NCI-H345 (cell line): Measurements from ENCODE around the gene P4HB.
A peak's percentile ranks its signal among the peaks of the same experiment; 100 is the strongest.
"Not testable (repeated sequence)": the region's sequence is repeated elsewhere in the genome, so short reads cannot be mapped to it uniquely, and the experiment has no call there.

ENCODE experiments used
- DNase-seq: peaks from one replicate; lab custom pipeline; 2025; lab: John Stamatoyannopoulos, UW

Gene P4HB

DNA sequence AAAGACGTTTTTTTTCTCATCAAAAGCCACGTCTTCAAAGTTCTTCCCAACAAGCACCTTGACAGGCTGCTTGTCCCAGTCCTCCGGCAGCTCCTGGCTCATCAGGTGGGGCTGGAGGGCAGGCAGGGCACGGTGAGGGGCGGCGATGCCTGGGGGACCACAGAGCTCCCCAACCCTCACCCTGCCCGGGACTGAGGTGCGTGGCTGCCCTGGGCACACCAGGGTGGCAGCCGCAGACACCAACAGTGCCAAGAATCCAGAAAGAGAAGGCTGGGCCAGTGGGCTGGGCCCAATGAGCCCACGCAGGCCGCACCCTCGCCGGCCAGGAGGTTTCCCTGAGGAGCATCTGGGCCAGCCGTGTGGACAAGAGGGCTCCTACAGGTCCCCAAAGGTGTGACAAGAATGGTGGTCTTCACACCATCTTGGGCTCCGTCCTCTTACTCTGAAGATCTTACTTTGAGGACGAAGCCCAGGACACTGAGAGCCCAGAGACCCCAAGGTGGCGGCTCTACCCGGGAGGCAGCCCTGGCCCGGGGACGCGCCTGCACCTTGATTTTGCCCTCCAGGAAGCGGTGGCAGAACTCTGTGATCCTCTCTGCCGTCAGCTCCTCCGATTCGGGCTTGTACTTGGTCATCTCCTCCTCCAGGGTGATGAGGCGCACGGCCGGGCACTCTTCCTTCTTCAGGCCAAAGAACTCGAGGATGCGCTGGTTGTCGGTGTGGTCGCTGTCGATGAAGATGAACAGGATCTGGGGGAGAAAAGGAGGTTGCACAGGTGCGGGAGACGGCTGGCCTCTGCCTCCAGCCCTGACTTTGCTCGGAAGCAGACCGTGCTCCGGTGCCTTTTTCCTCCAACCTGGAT, 14.2 kb downstream of the P4HB start:
- no peak for DNase-seq

DNA sequence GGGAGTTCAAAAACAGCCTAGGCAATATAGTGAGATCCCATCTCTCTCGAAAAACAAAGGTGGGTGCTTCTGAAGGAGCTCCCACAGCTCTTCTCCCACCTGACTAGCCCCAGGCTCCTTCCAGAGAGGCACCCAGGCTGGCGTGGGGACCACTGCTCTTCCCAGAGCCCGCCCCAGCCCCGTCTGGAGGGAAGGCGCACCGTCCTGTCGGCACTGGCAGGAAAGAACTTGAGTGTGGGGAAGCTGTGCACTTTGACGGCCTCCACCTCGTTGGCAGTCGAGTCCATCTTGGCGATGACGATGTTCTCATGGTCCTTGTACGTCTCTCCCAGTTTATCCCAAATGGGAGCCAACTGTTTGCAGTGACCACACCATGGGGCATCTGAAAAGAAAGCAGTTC, 15.0 kb downstream of the P4HB start:
- no peak for DNase-seq

DNA sequence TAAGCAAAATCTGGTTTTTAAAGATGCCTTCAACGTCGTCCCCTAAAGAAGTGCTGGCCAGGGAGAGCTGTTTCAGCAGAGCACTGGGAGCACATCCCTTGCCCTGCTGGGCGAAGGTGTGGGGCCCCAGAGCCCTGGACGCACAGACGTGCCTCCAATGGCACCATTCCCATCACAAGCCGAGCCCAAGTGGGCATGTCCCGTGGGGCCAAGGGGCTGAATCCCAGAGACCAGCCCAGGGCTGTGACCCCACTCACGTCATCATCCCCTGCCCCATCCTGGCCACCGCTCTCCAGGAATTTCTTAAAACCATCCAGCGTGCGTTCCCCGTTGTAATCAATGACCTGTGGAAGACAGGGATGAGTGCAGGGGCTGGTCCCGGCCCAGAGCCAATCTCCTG, 15.4 kb downstream of the P4HB start:
- no peak for DNase-seq

DNA sequence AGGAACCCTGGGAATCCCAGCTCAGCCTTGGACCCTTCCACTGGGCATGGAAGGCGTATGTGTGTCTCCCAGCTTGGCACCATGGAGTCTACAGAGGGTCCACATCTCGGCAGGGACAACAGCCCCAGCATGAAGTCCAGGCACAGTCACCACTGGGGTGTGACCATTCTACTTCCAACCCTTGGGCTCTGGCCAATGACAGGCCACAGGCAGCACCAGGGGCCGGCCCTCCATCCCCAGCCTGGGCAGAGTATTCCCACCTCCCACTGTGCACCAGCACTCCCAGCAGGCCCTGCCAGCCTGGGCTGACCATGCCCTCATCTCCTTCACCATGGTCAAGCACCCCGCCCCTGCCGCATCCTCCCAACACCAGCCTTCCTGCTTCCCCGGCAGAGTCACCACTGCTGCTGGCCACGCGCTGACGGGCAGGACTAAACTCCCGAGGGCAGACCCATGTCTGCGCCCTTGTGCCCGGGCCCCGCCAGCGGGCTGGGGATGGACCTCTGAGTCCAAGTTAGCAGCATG, 15.9 kb downstream of the P4HB start:
- no peak for DNase-seq

DNA sequence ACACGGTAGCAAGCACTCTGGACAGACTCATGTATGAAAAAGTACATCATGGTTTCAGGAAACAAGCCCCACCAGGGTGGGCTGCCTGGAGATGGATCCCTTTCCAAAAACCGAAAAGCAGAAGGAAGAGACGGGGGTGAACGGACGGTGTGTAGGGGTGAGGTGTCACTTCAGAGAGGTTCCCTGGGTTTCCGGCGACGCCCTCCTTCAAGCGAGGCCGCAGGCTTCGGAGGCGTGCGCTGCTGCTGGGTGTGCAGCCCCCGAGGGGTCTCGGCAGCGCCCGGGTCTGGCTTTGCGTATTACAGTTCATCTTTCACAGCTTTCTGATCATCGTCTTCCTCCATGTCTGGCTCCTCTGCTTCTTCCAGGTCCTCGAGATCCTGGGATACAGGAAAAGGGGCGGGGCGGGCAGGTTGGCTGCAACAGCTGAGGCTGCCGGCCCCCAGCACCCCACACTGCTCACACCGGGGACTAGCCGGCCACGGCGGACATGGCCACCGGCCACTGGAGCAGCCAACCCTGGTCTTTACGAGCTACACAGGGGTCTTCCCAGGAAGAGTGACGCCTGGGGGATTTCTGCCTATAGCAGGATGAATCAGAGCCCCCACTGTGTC, 16.5 kb downstream of the P4HB start:
- DNase-seq: no peak

DNA sequence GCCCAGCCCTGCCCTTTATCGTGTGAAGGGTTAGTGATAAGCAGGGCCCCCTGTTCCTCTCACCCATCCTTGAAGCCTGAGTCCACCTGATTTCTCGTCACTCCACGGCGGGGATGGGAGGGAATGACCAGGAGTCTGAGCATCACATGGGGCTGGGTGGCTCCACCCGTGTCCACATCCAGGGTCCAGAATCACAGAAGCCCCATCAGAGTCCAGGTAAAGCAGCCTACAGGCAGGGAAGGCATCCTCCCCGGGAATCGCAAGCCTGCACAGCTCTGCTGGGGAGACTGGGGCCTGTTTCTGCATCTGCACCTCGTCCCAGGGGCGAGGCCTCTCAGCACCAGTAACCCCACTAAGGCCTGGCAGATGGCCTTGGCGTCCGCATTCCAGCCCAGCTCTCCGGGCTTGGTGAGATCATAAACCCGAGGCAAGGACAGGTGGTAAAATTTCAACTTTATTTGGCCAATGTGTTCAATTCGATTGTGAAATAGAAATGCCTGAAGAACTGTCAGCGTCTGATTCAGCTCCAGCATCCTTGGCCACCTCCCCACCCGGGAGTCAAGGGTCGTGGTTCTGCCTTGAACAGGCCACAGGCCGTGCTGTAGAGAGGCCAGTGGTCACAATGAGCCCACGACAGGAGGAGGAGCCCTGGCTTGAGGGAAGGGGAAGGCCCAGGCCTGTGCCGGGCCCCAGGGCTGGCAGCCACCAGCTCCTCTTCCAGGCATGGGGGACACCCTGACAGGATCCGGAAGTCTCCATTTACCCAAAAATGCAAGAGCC, 17.4 kb downstream of the P4HB start:
- DNase-seq: no peak

DNA sequence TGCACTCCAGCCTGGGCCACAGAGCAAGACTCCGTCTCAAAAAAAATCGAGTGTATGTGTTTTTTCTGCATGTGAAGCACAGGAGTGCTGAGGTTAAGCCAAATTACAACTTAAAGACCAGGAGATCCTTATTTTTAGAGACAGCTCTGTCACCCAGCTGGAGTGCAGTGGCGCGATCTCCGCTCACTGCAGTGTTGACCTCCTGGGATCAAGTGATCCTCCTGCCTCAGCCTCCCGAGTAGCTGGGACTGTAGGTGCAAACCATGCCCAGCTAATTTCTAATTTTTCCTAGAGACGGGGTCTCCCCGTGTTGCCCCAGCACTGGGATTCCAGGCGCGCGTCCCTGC, 18.0 kb downstream of the P4HB start:
- no peak for DNase-seq

DNA sequence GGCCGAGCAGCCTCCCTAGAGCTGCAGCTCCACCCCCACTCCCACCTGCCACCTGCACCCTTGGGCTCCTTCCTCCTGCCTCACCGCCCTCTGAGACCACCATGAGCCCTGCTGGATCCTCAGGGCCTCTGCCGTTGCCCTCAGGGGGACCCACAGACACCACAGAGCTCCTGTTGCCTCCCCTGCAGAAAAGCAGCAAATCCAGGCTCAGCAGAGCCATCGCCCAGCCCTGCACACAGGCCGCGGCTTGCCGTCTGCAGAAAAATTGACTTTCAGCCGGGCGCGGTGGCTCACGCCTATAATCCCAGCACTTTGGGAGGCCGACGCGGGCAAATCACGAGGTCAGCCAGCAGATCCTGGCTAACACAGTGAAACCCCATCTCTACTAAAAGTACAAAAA, 18.5 kb downstream of the P4HB start:
- no peak for DNase-seq

DNA sequence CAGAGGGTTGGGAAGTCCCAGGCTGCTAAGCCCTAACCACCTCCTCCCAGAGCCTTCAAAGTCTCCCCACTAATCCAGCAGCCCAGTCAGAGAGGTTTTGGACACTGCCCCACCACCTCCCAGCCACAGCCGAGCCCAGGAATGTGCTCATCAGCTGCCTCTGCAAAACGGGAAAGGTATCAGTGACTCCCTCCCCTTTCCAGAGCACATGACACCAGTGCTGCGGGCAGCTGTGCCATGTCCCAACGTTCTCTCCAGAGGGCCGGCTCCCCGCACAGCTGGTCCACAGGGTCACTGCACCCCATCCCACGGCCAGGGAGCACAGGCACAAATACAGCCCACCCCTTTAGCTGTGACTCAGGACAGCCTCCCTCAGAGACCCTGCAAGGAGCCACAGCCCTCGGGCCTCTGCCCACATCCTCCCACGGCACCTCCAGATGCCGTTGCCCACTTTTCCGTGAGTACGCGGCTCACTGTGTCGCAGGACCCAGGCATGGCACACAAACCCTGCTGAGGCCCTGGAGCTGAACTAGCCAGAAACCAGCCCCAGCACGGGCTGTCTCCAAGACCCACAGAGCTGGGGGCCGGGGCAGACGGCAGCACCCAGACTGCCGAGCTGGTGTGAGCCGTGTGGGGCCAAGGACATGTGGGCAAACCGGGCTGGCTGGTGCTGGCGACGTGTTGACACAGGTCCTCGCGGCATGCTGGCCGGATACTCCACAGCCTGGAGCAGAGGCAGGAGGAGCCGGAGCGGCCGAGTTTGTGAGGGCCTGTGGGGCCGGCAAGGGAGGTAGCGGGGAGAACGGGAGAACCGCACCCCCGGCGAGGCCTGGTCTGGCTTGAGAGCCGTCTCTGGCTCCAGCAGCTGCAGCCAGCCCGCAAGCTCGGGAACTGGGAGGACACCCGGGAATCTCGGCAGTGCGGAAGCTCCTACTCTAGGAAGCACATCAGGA, 19.2 kb downstream of the P4HB start:
- no peak for DNase-seq

DNA sequence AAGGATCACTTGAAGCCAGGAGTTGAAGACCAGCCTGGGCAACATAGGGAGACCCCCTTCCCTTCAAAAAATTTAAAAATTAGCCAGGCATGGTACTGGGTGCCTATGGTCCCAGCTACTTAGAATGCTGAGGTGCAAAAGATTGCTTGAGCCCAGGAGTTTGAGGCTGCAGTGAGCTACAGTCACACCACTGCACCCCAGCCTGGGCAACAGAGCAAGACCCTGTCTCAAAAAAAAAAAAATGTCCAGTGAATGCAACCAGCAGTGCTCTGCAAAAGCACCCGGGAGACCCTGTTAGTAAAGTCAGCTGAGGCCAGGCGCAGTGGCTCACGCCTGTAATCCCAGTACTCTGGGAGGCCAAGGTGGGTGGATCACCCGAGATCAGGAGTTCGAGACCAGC, 20.3 kb downstream of the P4HB start:
- DNase-seq: not testable (repeated sequence)

DNA sequence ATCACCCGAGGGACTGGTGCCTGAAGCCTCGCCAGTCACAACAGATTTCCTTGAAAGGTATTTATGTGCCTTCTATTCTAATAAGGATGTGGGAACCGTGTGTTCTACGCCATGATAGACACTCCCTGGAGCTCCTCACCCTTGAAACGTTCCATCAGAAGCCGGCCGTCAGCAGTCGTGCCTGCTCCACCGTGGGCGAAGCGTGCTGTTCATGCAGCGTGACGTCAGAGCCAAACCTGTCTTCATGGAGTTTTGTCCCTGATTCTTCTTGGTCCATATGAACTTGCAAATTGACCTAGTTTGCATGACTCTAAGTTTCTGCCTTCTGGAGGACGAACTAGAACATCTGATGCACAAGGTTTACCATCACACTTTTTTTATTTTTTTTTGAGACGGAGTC, 21.0 kb downstream of the P4HB start:
- no peak for DNase-seq

DNA sequence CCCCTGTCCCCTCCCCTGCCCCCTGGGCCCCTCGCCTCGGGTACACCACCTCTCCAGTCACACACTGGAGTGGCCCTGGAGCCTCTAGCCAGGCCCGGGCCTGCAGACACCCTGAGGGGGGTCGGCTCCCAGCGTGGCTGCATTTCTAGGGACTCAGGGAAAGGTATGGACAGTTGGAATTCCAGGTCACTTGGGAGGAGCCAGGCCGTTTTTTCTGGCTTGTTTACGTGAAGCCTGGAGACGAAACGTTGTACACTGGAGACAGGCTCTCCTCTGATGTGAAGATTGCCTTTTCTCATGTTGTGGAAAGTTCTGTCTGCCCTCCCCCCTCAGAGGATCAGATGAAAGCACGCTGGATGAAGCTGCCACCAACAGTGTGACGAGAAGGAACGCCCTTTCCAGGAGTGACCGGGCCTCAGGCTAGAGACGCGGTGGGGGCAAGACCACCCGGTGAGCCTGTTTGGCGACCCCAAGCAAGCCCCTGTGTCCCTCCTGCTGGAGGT, 21.5 kb downstream of the P4HB start:
- DNase-seq: no peak

DNA sequence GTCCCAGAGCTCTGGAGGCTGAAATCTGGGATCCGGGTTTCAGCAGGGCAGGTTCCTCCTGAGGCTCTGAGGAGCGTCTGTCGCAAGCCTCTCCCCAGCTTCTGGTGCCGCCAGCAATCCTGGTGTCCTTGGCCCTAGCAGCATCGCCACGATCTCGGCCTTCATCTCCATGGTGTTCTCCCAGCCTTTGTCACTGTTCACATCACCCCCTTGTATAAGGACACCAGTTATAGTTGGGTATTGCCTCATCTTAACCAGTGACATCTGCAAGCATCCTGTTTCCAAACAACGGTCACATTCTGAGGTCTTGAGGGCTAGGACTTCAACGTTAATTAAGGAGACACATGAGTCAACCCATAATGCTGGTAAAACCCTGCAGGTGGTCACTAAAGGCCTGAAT, 22.7 kb downstream of the P4HB start:
- no peak for DNase-seq

DNA sequence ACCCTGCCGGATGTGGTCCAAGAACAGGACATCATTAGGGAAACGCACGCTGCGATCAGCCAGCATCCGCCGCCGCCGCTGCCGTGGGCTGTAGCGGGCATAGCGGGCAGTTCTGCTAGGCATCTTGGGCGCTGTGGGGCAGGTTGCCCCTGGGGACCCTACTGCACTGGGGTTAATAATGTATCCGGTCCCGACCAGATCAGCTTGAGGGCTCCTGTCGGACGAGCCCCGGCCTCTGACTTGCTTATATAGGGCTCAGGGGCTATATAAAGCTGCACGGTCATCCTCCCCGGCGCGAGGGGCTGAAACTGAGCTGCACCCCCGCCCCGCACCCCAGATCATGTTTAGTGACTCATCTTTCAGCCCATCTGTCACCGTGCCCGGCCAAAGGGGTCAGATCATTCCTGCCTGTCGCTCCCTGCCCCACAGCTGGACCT, 25.5 kb downstream of the P4HB start, which contains the start of gene PPP1R27:
Gene PPP1R27 (minus strand): TSS at position 220 of the 437 bp plus-strand sequence. CDS start 97 bp downstream, at position 123.
- no peak for DNase-seq

DNA sequence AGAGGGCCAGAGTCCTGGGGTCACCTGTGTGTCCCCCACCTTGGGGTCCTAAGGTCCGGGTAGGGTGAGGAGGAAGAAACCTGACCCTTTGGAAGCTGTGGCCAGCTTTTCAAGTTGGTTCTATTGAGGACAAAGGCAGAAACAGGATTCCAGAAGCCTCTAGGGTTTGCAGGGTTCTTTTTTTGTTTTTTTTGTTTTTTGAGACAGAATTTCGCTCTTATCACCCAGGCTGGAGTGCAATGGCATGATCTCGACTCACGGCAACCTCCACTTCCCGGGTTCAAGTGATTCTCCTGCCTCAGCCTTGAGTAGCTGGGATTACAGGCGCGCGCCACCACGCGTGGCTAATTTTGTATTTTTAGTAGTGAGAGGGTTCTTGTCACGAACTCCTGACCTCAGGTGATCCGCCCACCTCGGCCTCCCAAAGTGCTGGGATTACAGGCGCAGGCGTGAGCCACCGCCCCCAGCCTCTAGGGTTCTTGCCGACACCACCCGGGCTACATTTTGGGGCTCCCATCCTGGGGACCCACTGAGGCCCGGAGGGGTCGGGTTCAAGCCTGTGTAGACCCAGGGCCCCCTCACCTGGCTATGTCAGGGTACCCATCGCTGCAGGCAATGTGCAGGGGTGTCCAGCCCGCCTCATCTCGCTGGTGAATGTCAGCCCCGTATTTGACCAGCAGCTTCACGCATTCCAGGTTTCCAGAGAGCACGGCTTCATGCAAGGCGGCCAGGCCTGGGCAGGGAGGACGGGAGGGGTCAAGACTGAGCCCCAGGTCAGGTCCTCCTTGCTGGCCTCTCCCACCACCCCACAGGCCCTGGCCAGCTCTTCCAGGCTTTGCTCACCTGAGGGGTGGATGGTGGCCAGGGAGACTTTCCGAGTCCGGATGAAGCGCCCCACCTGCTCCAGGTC, 26.2 kb downstream of the P4HB start:
- DNase-seq: no peak

DNA sequence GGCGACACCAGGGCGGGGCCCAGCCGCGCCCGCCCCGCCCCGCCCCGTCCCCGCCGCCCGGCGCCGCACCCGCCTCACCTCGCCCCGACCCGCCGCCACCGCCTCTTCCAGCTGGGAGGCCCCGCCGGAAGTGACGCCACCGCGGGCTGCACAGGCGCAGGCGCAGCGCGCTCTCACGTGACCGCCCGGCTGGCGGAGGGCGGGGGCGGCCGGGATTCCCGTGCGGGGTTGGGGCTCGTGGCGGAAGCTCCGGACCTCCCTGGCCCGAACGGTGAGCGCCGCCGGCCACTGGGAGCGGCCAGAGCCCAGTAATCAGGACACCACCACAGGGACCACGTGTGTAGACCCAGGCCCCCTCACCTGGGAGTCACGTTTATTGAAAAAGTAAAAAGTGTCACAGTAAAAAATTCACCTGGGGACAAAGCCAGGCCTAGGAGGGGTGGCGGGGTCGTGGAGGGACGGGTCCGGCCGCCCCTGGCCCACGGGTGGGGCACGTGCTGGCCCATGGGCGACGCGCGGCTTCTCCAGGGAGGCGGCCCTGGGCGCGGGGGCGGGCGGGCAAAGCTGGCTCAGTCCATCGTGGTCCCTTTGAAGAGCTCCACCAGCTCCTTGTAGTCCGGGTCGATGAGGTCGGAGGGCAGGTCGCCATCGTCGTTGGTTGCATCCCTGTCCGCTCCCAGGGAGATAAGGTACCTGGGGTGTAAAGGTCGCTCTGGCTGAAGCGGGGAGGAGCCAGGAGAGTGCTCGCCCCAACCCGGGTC, 27.0 kb downstream of the P4HB start, which contains the start of gene MCRIP1:
Gene MCRIP1 (minus strand): TSS at position 132 of the 761 bp plus-strand sequence. CDS start 8,785 bp downstream, outside the sequence.
- DNase-seq: peak; percentile 99

DNA sequence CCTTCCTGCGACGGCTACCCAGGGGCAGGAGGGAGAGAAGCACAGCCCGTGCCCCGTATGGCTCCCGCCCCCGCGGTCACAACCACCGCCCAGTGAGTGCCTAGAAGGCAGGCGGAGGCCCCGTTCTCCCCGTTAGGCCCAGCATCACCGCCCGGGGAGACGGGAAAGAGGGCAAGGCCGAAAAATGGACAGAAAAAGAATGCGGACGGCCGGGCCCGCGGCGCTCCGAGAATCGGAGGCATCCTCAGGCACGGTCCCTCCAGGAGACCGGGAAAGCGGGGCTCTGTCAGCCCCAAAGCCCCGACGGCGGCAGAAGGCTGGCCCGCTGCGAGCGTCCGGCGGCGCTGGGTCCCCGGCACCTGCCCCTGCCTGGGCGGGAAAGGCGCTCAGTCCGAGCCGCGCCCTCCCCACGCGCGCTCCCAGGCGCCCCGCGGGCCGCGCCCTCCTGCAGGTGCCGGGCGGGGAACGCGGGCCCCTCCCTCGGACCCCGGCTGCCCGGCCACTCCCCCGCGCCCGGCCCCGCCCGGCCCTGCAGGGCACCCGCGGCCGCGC, 27.7 kb downstream of the P4HB start:
- DNase-seq: peak; percentile 52

DNA sequence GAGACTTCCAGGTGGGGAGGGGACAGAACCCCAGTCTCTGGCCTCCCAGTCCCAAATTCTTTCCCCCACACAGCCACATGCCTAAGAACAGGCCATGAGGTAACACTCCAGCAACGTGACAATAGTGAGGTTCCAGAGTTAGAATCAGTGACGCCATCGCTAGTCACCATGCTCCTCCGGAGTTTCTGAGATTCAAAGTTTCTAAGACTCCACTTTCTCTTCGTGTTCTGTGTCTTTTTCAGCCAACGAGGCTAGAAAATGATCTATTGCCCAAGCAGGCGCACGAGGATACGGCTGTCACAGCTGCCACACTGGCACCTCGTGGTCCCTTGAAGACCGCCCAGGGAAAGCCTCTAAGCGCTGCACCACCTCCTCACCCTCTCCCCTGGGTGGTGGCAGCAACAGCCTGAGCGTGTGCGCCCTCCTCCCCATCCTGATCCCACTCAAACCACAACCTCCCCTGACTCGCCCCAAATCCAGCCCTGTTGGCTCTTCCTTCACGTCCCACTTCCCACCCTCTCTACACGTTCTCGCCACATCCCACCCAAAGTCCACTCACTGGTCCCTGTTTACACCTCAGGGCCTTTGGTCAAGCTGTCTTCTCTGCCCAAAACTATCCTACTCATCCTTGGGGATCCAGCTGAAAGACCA, 28.3 kb downstream of the P4HB start:
- peak; percentile 20 for DNase-seq
